GM21367 (cell line): ENCODE data around the gene AMPD1.

Experiments
- ATAC-seq: cut with Tn5 transposase; IDR thresholded peaks from one replicate; pipeline ENCODE4 v1.9.1; 2021; ENCODE audit not compliant: unreplicated experiment

AMPD1 gene

DNA sequence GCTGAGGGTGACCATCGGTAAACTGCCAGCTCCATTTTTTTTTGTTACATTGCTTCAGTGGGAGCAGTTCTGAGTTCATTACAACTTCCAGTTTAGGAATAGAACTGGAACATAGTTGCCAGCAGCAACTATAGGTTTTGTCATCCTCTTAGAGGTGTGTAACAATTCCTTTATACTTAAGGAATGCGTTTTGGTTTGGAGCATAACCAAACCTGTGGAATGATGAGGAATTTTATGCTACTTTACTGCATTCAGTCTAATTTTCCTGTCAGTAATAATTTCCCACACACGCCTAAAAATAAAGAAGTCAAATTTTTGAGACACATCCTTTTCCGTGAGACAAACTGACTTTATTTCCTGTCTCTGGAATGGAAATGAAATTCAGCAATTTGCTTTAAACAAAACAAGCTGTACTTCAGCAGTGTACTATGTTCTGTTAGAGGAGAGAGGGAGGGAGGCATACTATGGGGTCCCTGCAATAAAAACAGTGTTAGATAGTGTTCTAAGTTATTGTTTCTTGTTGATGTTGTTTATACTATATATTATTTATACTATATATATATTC is 4.8 kb upstream of the AMPD1 start:
- no peak for ATAC-seq

GRCh38 chr1:114696810-114697209 is 1.5 kb upstream of the AMPD1 start:
- no peak for ATAC-seq

- ATAC-seq, result no peak
Measured at GRCh38 chr1:114694540-114695310, 621 bp downstream of the AMPD1 start.

- no peak for ATAC-seq
Measured at GRCh38 chr1:114692947-114693346, 2.4 kb downstream of the AMPD1 start.

- no peak for ATAC-seq
Measured at GRCh38 chr1:114691061-114691460, 4.3 kb downstream of the AMPD1 start.

- no peak for ATAC-seq
Measured at GRCh38 chr1:114690148-114690547, 5.2 kb downstream of the AMPD1 start.

DNA sequence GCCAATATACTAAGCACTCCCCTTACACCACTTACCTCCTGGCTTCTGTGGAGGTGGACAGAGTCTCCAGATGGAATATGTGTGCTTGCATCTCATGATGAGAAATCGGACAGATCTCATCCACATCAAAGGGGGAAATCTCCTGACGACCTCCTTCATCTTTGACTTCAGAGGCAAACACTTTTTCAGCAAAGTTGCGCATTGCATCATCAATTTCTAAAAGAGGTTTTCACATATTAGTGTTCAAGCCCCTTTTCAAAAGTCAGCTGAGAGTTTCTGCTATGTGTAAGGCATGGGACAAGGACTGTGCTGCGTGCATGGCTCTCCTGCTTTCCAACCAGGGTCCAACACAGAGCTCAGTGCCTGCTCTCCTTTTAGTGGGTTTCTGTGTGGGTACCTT is 6.8 kb downstream of the AMPD1 start:
- ATAC-seq, result no peak

GRCh38 chr1:114685851-114686250 is 9.5 kb downstream of the AMPD1 start:
- ATAC-seq, result no peak

GRCh38 chr1:114677691-114678090 is 17.7 kb downstream of the AMPD1 start:
- no peak for ATAC-seq

- no peak for ATAC-seq
Measured at GRCh38 chr1:114676115-114676514, 19.2 kb downstream of the AMPD1 start.

- no peak for ATAC-seq
Measured at GRCh38 chr1:114671939-114672275, 23.4 kb downstream of the AMPD1 start.

- no peak for ATAC-seq
Measured at GRCh38 chr1:114671011-114671938, 24.1 kb downstream of the AMPD1 start.

DNA sequence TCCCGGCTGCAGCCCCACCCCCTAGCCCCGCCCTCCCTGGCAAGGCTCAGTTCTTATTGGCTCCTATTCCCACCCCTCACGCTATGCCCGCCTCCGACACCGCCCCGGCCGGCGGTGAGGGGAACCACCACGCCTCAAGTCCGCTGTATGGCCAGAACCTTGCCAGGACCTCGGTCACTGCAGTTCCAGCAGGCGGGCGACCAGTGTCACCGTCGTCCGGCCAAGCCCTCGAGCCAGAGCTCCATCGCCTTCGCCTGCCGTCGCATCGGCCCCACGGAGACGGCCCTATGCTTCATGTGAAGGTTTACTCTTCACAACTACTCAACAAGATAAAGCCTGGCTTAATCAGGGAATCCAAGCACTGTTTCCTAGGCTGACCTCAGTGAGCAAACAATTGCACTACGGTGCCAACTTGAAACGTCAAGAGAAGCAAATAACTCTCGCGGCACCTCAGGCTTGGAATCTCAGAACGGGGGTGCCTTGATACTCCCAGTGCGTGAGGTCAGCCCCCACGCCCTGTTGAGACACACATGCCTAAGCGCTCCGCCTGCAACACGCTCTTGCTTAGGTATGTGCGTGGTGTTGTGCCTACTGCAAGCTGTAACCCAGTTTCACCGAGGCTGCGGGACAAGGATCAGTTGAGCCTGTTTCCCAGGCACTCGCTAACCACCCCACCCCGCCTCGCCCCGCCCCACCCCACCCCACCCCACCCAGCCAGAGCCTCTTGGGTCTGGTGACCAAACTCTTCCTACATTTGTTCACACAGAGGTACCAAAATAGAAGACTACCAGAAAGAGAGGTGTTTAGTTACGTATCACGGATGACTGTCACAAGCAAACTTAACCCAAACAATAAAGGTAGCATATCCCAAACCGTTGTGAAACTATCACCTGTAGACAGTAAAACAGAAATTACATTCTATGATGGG is 25.0 kb downstream of the AMPD1 start:
- peak; percentile 96 for ATAC-seq

- ATAC-seq, result peak; percentile 44
Measured at GRCh38 chr1:114669562-114670082, 25.7 kb downstream of the AMPD1 start, which contains the start of gene DENND2C. DENND2C (minus strand) TSS chr1:114670049; CDS start chr1:114625984, 44,065 bp downstream.

DNA sequence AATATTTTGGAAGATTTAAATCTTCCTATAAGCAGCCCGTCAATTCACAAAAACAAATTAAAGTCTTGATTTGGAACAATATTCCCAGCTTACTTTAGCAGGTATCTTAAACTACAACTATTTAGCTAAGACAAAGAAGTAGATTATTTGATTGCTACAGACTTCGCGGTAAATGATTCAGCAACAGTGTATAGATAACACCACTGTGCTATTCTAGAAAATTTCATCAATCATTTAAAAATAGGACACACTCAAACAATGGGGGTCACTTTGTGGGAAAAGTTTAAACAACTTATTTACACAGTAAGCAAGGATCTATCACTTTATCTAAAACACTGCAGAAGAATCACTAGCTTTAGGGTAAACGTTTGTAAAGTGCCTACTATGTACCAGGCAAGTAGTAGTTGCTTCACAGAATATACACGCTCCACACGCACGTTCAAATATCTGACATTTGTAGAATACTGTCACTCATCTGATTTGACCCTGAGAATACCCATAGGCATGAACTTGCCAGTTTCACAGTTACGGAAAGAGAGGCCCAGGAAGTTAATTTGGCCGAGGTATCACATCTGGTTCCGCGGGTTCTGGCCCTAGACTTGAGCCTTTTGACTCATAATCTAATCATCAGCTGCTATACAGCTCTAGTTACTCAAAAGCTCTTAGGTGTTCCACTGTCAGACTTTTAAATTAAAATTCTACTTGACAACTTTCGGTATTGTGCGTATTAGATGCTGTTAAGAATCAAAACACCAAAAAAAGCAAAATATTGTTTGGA is 26.4 kb downstream of the AMPD1 start:
- no peak for ATAC-seq

GRCh38 chr1:114668373-114668772 is 27.0 kb downstream of the AMPD1 start:
- no peak for ATAC-seq

DNA sequence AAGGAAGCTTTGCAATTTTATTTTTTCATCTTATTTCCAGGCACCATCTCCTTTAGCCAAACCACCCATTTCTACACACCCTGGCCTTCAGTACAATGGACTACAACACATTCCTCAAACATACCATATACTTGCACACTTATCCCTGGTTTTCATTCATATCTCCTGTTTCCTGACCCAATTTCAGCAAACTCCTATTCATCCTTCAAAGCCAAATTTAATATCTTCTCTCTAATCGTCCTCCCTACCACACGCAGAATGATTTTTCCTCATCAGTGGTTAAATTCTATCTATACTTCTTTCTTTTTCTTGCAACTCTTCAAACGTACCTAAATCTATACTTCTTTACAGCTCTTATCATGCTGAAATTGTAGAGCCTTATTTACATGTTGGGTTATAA is 28.4 kb downstream of the AMPD1 start:
- no peak for ATAC-seq

DNA sequence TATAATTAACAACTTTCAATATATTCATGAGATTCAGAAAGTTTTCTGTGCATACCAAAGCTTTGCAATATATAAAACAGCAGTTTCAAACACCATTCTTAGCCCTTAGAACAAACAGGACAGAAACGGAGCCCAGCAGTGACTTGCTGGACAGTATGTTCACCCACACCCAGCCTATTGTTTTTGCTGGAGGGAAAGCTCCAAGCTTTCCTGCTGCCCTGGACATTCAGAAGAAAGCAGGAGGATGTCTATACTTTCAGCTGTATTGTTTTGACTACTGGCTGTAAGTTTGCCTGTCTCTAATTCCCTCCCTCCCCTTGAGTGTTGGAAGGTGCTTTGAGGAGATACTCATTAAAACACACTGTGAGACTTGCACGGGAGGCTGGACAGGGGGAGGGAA is 35.1 kb downstream of the AMPD1 start:
- ATAC-seq, result no peak

- ATAC-seq, result no peak
Measured at GRCh38 chr1:114651893-114652292, 43.5 kb downstream of the AMPD1 start.

DNA sequence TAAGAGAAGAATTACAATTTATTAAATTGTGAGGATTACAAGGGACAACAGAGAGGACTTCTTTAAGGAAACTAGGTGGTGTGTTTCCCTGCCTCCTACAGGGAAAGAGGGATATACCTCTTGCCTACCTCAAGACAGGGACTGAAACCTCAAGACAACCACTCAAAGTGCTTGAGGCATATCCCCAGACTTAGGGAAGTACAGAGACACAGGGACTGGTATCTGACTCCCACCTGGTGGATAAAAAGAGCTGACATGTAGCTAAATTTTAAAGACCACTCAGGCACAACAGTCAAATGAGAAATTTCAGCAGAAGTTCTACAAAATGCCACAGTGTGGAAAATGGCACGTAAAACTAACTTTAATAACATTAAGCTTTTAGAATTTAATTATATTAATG is 46.8 kb downstream of the AMPD1 start:
- ATAC-seq, result no peak
